Stomach (tissue), 4 donors: Measurements from ENCODE around the gene PSD.

Experiments
- POLR2A ChIP-seq, 4 donors: fragments of 450-650 bp; IDR thresholded peaks; one replicate each; pipeline ENCODE4 v1.6.1; 2016; ENCODE audit warnings: antibody characterized with exemption in 4 of 4, control low read depth in 2 of 4, mild to moderate bottlenecking in 1 of 4, moderate library complexity in 1 of 4
- TF ChIP-seq, protein P1 (sequence below), 7 experiments: fragments of 450-650 bp in 4 of 7; fragments of 200-600 bp in 3 of 7; sonication (generic) in 3 of 7; IDR thresholded peaks; one replicate each; pipeline ENCODE4 v1.5.1; 2016 to 2019; ENCODE audit warnings: antibody characterized with exemption in 7 of 7, control low read depth in 2 of 7, mild to moderate bottlenecking in 1 of 7

DNA sequence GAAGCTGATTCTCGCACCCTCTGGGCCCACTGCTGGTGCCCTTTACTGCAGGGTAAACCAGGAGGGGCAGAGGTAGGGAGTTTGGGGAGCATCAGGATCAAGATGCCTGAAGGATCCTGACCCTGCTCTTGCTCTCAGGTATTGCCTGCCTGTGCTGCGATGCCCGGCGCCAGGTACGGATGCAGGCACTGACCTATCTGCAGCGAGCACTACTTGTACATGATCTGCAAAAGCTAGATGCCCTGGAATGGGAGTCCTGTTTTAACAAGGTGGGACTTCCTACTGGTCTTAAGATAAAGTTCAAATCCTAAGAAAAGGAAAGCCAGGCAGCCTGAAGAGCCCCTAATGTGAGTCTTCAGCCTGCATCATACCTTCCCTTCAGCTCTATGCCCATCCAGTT lies 39.2 kb downstream of the PSD start:
- TF ChIP-seq POLR2A (IDR thresholded peaks at IDR 0.05), result no peak
- TF ChIP-seq, protein P1, sequence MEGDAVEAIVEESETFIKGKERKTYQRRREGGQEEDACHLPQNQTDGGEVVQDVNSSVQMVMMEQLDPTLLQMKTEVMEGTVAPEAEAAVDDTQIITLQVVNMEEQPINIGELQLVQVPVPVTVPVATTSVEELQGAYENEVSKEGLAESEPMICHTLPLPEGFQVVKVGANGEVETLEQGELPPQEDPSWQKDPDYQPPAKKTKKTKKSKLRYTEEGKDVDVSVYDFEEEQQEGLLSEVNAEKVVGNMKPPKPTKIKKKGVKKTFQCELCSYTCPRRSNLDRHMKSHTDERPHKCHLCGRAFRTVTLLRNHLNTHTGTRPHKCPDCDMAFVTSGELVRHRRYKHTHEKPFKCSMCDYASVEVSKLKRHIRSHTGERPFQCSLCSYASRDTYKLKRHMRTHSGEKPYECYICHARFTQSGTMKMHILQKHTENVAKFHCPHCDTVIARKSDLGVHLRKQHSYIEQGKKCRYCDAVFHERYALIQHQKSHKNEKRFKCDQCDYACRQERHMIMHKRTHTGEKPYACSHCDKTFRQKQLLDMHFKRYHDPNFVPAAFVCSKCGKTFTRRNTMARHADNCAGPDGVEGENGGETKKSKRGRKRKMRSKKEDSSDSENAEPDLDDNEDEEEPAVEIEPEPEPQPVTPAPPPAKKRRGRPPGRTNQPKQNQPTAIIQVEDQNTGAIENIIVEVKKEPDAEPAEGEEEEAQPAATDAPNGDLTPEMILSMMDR (IDR thresholded peaks at IDR 0.05), result no peak
